MCF 10A (cell line): ENCODE data around the gene HRH2. TPM values are rescaled to one million over a fixed set of nuclear protein-coding genes. Genes with fewer than 3 reads are reported as not detected.

Experiments
- BruUV-seq: library from RNA; stranded (reverse); fragments of 400-500 nt; replicated peaks from 2 replicates; lab custom pipeline; 2021; lab: Mats Ljungman, UMichigan
- CTCF ChIA-PET: fragments of 300-600 bp; sonication (Branson Sonifier 250); formaldehyde crosslinking; extraction: SDS; loops from one replicate; lab custom pipeline; 2021; ENCODE audit warnings: antibody characterized with exemption, inconsistent platforms; lab: Yijun Ruan, JAX
- POLR2A ChIA-PET: fragments of 300-600, 350-650 bp; sonication (Branson Sonifier 250); formaldehyde crosslinking; extraction: SDS; loops from one replicate; lab custom pipeline; 2020; ENCODE audit warnings: antibody characterized with exemption, inconsistent platforms; lab: Yijun Ruan, JAX
- DNase-seq: peaks from one replicate; pipeline ENCODE4 v3.0.0-alpha.2; 2018; ENCODE audit not compliant: unreplicated experiment
- H3K27ac Mint-ChIP-seq: one replicate; pipeline ENCODE4 v1.8.0; 2022; ENCODE audit warnings: mild to moderate bottlenecking, low read depth, mixed read lengths; ENCODE audit not compliant: unreplicated experiment
- H3K27me3 Mint-ChIP-seq: one replicate; pipeline ENCODE4 v1.8.0; 2022; ENCODE audit warnings: mixed read lengths; ENCODE audit not compliant: insufficient read depth, unreplicated experiment
- H3K36me3 Mint-ChIP-seq: one replicate; pipeline ENCODE4 v1.8.0; 2022; ENCODE audit warnings: mild to moderate bottlenecking, moderate library complexity, mixed read lengths; ENCODE audit not compliant: insufficient read depth, unreplicated experiment
- H3K4me1 Mint-ChIP-seq: one replicate; pipeline ENCODE4 v1.8.0; 2022; ENCODE audit warnings: mixed read lengths; ENCODE audit not compliant: insufficient read depth, unreplicated experiment
- H3K4me3 Mint-ChIP-seq: one replicate; pipeline ENCODE4 v1.8.0; 2022; ENCODE audit warnings: mild to moderate bottlenecking, moderate library complexity, mixed read lengths; ENCODE audit not compliant: unreplicated experiment
- H3K9me3 Mint-ChIP-seq: one replicate; pipeline ENCODE4 v1.8.0; 2022; ENCODE audit warnings: mixed read lengths; ENCODE audit not compliant: unreplicated experiment
- intact Hi-C: fragments of 100-400 bp; cut with micrococcal nuclease; formaldehyde crosslinking; loops from 2 replicates; pipeline ENCODE4 v1.14.1; 2022
- total RNA-seq: library from RNA; stranded (reverse); gene quantifications from 2 replicates; pipeline ENCODE4 v1.2.3, GENCODE V29; 2022
- TF ChIP-seq, protein P1 (sequence below): fragments of 200-600 bp; IDR thresholded peaks from one replicate; pipeline ENCODE4 v1.8.0; 2022; ENCODE audit warnings: antibody characterized with exemption, mild to moderate bottlenecking; ENCODE audit not compliant: unreplicated experiment

HRH2 gene
- total RNA-seq, 1 experiment from 2014 or later = not detected

DNA sequence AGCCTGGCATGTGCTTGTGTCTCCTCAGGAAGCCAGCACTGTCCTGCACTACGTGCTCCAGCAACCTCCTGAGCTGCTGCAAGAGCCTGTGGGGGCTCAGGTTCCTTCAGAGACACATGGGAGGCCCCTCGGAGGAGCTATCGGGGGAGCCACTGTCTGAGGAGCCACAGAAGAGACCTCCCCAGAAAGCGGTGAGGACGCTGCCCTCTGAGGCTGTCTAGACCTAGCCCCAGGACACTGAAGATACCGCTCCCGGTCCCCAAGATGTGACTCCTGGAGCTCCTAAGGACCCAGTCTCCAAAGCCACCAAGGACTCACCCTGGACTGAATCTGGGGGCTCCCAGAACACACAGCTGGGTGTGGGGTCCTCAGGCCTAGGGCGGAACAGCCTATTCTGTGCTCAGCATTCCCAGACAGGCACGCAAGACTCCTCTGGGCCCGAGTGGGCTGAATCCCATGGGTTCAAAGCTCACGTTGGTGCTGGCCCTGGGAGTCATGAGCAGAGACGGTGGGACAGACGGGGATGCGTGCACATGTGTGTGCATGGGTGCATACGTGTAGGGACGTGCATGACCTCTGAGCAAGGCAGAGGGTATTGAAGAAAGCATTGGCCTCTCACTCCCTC lies 50.0 kb downstream of the HRH2 start:
- CTCF ChIA-PET = interaction anchor here (3.5 kb wide), 1 partner anchor 11 kb away, joined by 15 read pairs; no protein-coding TSS in a partner anchor
- no peak overlapping the region for H3K27ac Mint-ChIP-seq
- intact Hi-C loops = no loop called here
- POLR2A ChIA-PET = no interaction called here
- no peak overlapping the region for H3K4me3 Mint-ChIP-seq
- peaks cover 74% of the 10 kb centered on the region for H3K27me3 Mint-ChIP-seq
- no peak for DNase-seq
- peaks cover 5% of the 10 kb centered on the region for H3K36me3 Mint-ChIP-seq
- H3K4me1 Mint-ChIP-seq = no peaks in the 10 kb centered on the region
- no TSS peak for BruUV-seq
- no peaks in the 10 kb centered on the region for H3K9me3 Mint-ChIP-seq
- TF ChIP-seq, protein P1, sequence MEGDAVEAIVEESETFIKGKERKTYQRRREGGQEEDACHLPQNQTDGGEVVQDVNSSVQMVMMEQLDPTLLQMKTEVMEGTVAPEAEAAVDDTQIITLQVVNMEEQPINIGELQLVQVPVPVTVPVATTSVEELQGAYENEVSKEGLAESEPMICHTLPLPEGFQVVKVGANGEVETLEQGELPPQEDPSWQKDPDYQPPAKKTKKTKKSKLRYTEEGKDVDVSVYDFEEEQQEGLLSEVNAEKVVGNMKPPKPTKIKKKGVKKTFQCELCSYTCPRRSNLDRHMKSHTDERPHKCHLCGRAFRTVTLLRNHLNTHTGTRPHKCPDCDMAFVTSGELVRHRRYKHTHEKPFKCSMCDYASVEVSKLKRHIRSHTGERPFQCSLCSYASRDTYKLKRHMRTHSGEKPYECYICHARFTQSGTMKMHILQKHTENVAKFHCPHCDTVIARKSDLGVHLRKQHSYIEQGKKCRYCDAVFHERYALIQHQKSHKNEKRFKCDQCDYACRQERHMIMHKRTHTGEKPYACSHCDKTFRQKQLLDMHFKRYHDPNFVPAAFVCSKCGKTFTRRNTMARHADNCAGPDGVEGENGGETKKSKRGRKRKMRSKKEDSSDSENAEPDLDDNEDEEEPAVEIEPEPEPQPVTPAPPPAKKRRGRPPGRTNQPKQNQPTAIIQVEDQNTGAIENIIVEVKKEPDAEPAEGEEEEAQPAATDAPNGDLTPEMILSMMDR = no peak

DNA sequence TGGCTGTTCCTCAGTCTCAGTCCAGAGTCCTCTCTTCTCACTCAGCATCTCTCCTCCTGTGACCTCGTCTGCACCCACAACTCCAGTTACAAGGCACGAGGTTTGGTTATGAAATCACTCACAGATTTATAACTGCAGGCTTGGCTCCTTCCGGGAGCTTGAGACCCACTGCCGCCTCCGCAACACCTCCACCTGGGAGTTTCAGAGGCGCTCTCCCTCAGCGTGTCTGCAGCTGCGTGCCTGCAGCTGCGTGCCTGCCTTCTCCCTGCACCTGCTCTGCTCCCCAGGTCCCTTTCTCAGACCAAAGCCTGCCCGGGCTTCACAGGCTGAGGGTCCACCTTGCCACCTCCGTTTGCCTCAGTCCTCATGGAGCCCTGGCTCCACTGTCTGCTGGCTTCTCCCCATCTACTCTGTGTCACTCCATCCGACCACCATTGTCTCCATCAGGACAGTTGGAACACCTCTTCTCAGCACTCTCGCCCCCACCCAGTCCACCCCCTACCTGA lies 51.5 kb downstream of the HRH2 start:
- intact Hi-C loops = no loop called here
- POLR2A ChIA-PET = no interaction called here
- no TSS peak for BruUV-seq
- H3K36me3 Mint-ChIP-seq = peaks cover 5% of the 10 kb centered on the region
- CTCF ChIA-PET = interaction anchor here (0.6 to 1.6 kb wide), 5 partner anchors 10 to 176 kb away, joined by 3 to 6 read pairs (median 4); no protein-coding TSS in a partner anchor
- no peak overlapping the region for H3K4me3 Mint-ChIP-seq
- TF ChIP-seq, protein P1 = no peak
- H3K27me3 Mint-ChIP-seq = peaks cover 74% of the 10 kb centered on the region
- no peaks in the 10 kb centered on the region for H3K4me1 Mint-ChIP-seq
- no peak overlapping the region for H3K27ac Mint-ChIP-seq
- no peaks in the 10 kb centered on the region for H3K9me3 Mint-ChIP-seq
- no peak for DNase-seq

DNA sequence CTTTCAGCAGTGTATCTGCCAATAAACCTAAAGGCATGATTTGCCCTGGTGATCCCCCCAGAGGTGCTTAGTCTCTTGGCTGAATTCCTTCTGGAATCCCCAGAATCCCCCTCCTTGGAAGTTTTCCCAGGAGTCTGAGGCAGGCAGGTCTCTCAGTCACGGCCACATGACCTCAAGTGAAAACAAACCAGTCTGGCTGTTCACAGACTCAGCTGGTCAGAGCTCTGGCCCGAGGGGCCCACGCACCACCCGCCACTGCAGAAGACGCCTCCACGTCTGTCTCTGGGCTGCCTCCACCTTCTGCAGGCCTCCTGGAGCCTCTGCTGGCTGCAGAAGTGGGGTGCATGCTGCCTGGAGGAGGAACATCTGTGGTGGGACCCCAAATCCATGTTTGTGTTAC lies 52.5 kb downstream of the HRH2 start:
- CTCF ChIA-PET = interaction anchor here (1.1 to 1.6 kb wide), 4 partner anchors 9 to 177 kb away, joined by 4 to 6 read pairs (median 4); no protein-coding TSS in a partner anchor
- BruUV-seq = no TSS peak
- no peak for DNase-seq
- POLR2A ChIA-PET = no interaction called here
- Mint-ChIP-seq H3K27ac (no peak overlapping the region), H3K9me3 (peaks cover under 1% of the 10 kb centered on the region), H3K27me3 (peaks cover 76% of the 10 kb centered on the region), H3K36me3 (peaks cover 5% of the 10 kb centered on the region), H3K4me3 (no peak overlapping the region), H3K4me1 (no peaks in the 10 kb centered on the region)
- intact Hi-C loops = no loop called here
- TF ChIP-seq, protein P1 = no peak

DNA sequence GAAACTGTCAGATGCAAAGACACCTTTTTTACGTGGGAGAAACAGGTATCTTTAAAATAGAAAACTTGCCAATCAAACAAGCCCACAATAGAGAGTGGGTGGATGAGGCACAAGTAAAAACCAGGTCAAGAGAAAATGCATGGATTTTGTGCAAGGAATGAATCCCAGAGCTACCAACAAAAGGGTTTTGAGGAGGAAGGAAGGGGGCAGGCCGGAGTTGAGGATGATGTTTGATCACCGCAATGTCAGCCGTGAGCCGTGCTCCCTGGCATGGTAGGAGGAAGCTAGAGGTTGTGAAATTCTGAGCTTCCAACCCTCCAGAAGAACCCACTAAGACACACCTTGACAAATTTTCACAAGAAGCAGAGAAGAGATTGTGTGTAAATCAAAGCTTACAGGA lies 53.2 kb downstream of the HRH2 start:
- H3K36me3 Mint-ChIP-seq = peaks cover 5% of the 10 kb centered on the region
- no peak for DNase-seq
- no TSS peak for BruUV-seq
- H3K9me3 Mint-ChIP-seq = peaks cover 7% of the 10 kb centered on the region
- H3K27ac Mint-ChIP-seq = no peak overlapping the region
- H3K27me3 Mint-ChIP-seq = peaks cover 83% of the 10 kb centered on the region
- ChIA-PET CTCF (interaction anchor here (0.6 to 1.6 kb wide), 6 partner anchors 9 to 177 kb away, joined by 3 to 6 read pairs (median 4); no protein-coding TSS in a partner anchor), POLR2A (no interaction called here)
- TF ChIP-seq, protein P1 = no peak
- intact Hi-C loops = no loop called here
- no peaks in the 10 kb centered on the region for H3K4me1 Mint-ChIP-seq
- no peak overlapping the region for H3K4me3 Mint-ChIP-seq
